IPS-15b (cell line): ENCODE measurements around the gene CCDC39.

Experiments
- H3K27me3 ChIP-seq: one replicate; pipeline ENCODE4 v1.6.1; 2013; ENCODE audit warnings: low read length; ENCODE audit not compliant: control insufficient read depth, insufficient read depth
- H3K36me3 ChIP-seq: one replicate; pipeline ENCODE4 v1.6.1; 2013; ENCODE audit warnings: low read length; ENCODE audit not compliant: control insufficient read depth, insufficient read depth
- H3K4me1 ChIP-seq: one replicate; pipeline ENCODE4 v1.6.1; 2013; ENCODE audit warnings: mild to moderate bottlenecking, low read length; ENCODE audit not compliant: control insufficient read depth, insufficient read depth
- H3K4me3 ChIP-seq: one replicate; pipeline ENCODE4 v1.5.1; 2013; ENCODE audit warnings: low read depth, low read length
- H3K9ac ChIP-seq: one replicate; pipeline ENCODE4 v1.6.1; 2013; ENCODE audit warnings: low read depth, mild to moderate bottlenecking, low read length
- H3K9me3 ChIP-seq: one replicate; pipeline ENCODE4 v1.6.1; 2013; ENCODE audit warnings: mild to moderate bottlenecking, low read length; ENCODE audit not compliant: control insufficient read depth, insufficient read depth

CCDC39 gene

GRCh38 chr3:180680097-180680430 lies 775 bp upstream of the CCDC39 start:
- Histone ChIP-seq H3K9me3 (no peaks in the 10 kb centered on the region), H3K36me3 (no peaks in the 10 kb centered on the region), H3K9ac (peak overlapping the region; percentile 4), H3K4me3 (peak overlapping the region; percentile 99), H3K27me3 (peaks cover 13% of the 10 kb centered on the region), H3K4me1 (peaks cover 3% of the 10 kb centered on the region)

GRCh38 chr3:180678231-180678630 lies 1.1 kb downstream of the CCDC39 start:
- H3K9ac ChIP-seq, result no peak overlapping the region
- no peaks in the 10 kb centered on the region for H3K36me3 ChIP-seq
- H3K4me1 ChIP-seq, result peaks cover 3% of the 10 kb centered on the region
- H3K4me3 ChIP-seq, result peak overlapping the region; percentile 99
- H3K9me3 ChIP-seq, result no peaks in the 10 kb centered on the region
- peaks cover 13% of the 10 kb centered on the region for H3K27me3 ChIP-seq

GRCh38 chr3:180661444-180661843 lies 17.8 kb downstream of the CCDC39 start:
- no peaks in the 10 kb centered on the region for H3K36me3 ChIP-seq
- no peaks in the 10 kb centered on the region for H3K9me3 ChIP-seq
- peaks cover 4% of the 10 kb centered on the region for H3K4me1 ChIP-seq
- no peaks in the 10 kb centered on the region for H3K27me3 ChIP-seq
- no peak overlapping the region for H3K9ac ChIP-seq
- H3K4me3 ChIP-seq, result no peak overlapping the region

- peaks cover 4% of the 10 kb centered on the region for H3K4me1 ChIP-seq
- no peaks in the 10 kb centered on the region for H3K9me3 ChIP-seq
- no peaks in the 10 kb centered on the region for H3K27me3 ChIP-seq
- no peak overlapping the region for H3K4me3 ChIP-seq
- no peaks in the 10 kb centered on the region for H3K36me3 ChIP-seq
- H3K9ac ChIP-seq, result no peak overlapping the region
Observed at GRCh38 chr3:180657094-180657493, 22.2 kb downstream of the CCDC39 start.

DNA sequence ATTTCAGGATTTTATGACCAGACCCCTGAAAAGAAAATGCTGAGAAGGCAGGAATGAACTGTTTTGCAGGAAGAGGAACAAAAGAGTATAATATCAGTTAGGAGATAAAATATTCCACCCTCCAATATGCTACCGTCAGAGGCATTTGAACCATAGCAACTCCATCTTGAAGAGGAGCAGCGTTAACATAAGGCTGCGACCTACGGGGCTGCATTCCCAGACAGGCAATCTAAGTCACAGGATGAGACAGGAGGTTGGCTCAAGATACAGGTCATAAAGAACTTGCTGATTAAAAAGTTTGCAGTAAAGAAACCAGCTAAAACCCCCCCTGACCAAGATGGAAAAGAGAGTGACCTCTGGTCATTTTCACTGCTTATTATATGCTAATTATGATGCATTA lies 22.9 kb downstream of the CCDC39 start:
- Histone ChIP-seq H3K9me3 (no peaks in the 10 kb centered on the region), H3K9ac (no peak overlapping the region), H3K36me3 (no peaks in the 10 kb centered on the region), H3K4me1 (peaks cover 4% of the 10 kb centered on the region), H3K4me3 (no peak overlapping the region), H3K27me3 (no peaks in the 10 kb centered on the region)

GRCh38 chr3:180646187-180646790 lies 33.0 kb downstream of the CCDC39 start:
- H3K4me3 ChIP-seq, result no peak overlapping the region
- no peaks in the 10 kb centered on the region for H3K4me1 ChIP-seq
- no peaks in the 10 kb centered on the region for H3K27me3 ChIP-seq
- no peaks in the 10 kb centered on the region for H3K9me3 ChIP-seq
- H3K36me3 ChIP-seq, result no peaks in the 10 kb centered on the region
- H3K9ac ChIP-seq, result no peak overlapping the region

GRCh38 chr3:180640987-180641386 lies 38.3 kb downstream of the CCDC39 start:
- H3K36me3 ChIP-seq, result no peaks in the 10 kb centered on the region
- no peak overlapping the region for H3K9ac ChIP-seq
- H3K9me3 ChIP-seq, result no peaks in the 10 kb centered on the region
- no peaks in the 10 kb centered on the region for H3K27me3 ChIP-seq
- H3K4me3 ChIP-seq, result no peak overlapping the region
- no peaks in the 10 kb centered on the region for H3K4me1 ChIP-seq

- H3K9ac ChIP-seq, result no peak overlapping the region
- H3K9me3 ChIP-seq, result no peaks in the 10 kb centered on the region
- no peak overlapping the region for H3K4me3 ChIP-seq
- no peaks in the 10 kb centered on the region for H3K27me3 ChIP-seq
- H3K4me1 ChIP-seq, result no peaks in the 10 kb centered on the region
- H3K36me3 ChIP-seq, result no peaks in the 10 kb centered on the region
Observed at GRCh38 chr3:180633722-180634121, 45.6 kb downstream of the CCDC39 start.

- Histone ChIP-seq H3K9ac (no peak overlapping the region), H3K36me3 (no peaks in the 10 kb centered on the region), H3K9me3 (no peaks in the 10 kb centered on the region), H3K4me1 (no peaks in the 10 kb centered on the region), H3K27me3 (no peaks in the 10 kb centered on the region), H3K4me3 (no peak overlapping the region)
Observed at GRCh38 chr3:180631317-180631716, 48.0 kb downstream of the CCDC39 start.

GRCh38 chr3:180630371-180630770 lies 48.9 kb downstream of the CCDC39 start:
- no peaks in the 10 kb centered on the region for H3K9me3 ChIP-seq
- no peaks in the 10 kb centered on the region for H3K4me1 ChIP-seq
- H3K9ac ChIP-seq, result no peak overlapping the region
- H3K4me3 ChIP-seq, result no peak overlapping the region
- no peaks in the 10 kb centered on the region for H3K36me3 ChIP-seq
- no peaks in the 10 kb centered on the region for H3K27me3 ChIP-seq

DNA sequence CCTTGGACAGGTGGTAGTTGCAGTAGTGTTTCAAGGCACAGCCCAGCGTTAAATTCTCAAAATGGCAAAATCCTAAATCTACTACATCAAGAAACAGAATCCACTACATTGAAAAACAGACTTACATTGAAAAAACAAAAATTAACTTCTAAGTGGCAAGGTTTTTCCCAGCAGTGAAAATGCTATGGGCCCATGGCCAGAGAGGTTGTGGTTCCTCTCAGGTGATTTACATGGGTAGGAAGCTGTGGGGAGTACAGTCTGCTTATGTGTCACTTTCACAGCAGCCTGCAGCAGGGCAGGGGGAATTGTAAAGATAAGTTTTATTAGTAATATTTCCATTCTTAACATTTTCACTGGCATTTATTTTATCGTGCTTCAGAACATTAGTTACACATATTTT lies 52.4 kb downstream of the CCDC39 start:
- Histone ChIP-seq H3K9ac (no peak overlapping the region), H3K4me3 (no peak overlapping the region), H3K9me3 (no peaks in the 10 kb centered on the region), H3K4me1 (no peaks in the 10 kb centered on the region), H3K36me3 (no peaks in the 10 kb centered on the region), H3K27me3 (no peaks in the 10 kb centered on the region)

GRCh38 chr3:180624714-180625113 lies 54.6 kb downstream of the CCDC39 start:
- no peaks in the 10 kb centered on the region for H3K9me3 ChIP-seq
- H3K36me3 ChIP-seq, result no peaks in the 10 kb centered on the region
- H3K4me1 ChIP-seq, result no peaks in the 10 kb centered on the region
- H3K4me3 ChIP-seq, result no peak overlapping the region
- H3K9ac ChIP-seq, result no peak overlapping the region
- no peaks in the 10 kb centered on the region for H3K27me3 ChIP-seq
